Activated CD8-positive, alpha-beta memory T cell treated with anti-CD3 and anti-CD28 coated beads, Interleukin-2, amount 50 U/mL, for 24 hours (primary cell): ENCODE measurements around the gene PRR4.

ENCODE experiments used
- DNase-seq: peaks from one replicate; pipeline ENCODE4 v3.0.0-alpha.2; 2020; ENCODE audit errors: extremely low read depth

The PRR4 gene, protein sequence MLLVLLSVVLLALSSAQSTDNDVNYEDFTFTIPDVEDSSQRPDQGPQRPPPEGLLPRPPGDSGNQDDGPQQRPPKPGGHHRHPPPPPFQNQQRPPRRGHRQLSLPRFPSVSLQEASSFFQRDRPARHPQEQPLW

DNA sequence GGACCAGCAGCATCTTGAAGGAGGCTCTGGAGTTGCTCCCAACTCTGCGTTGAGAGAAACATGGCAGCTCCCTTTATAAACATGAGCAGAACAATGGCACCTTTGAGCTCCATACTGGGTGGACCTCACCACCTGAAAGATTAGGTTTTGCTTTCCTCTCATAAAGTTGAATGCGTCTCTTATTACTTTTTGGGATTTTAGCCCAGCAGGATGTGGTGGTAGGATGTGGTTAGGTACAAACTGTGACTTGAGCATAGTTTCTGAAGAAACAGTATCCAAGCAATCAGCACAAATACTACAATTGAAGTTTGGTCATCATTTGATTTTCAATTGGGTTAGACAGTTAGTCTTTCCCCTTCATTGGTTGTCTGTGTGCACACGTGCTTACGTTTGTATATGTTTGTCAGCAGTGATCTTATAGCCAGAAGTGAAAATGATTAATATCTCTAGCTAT, at the start of gene PRR4:
TSS of gene PRR4 (minus strand) at position 51 of the 454 bp plus-strand sequence. CDS start at position 13, 38 bp downstream.
- no peak for DNase-seq

DNA sequence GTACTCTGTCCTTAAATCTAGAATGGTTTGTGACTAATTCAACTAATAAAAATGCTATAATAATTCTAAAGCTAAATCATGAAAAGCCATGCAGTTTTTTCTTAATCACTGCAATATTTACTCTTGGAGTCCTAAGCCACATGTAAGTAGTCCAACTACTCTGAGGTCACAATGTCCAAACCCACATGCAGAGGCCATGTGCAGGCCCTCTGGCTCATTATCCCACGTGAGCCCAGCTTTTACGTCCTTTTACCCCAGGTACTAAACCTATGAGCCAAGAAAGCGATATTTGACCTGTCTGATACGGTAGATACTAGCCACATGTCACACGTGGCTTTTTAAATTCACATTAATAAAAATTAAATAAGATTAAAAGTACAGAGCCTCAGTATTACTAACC, 47.6 kb upstream of the PRR4 start:
- DNase-seq: no peak

DNA sequence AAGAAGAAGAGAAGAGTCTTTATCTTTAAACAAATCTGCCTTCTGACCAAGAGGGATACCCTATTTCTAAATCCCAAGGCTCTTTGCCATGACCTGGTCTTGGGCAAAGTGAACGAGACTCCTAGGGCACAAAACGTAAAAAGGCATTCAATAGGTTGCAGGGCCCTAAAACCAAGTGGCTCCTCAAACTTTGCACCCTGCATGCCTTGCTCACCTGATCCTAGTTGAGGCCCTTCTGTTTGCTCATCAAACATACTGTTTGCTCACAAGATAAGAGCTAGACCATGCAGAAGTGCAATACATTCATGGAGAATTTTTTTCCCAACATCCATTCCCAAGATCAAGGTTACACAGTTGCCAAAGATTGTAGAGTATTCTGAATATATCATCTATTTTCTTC, 42.7 kb upstream of the PRR4 start:
- no peak for DNase-seq

DNA sequence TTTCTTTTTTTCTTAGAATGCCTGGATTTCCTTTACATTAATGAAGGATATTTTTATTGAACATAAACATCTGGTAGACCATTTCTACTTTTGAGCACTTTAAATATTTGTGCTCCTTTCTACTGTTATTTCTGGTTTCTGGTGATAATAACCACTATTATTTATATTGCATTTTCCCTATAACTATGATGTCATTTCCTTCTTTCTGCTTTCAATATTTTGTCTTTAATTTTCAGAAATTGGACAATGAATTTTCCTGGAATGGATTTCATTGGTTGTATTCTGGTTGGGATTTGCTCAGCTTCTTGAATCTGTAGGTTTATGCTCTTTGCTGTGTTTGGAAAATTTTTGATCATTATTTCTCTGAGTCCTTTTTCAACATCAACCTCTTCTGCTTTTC, 40.0 kb upstream of the PRR4 start:
- DNase-seq: no peak

DNA sequence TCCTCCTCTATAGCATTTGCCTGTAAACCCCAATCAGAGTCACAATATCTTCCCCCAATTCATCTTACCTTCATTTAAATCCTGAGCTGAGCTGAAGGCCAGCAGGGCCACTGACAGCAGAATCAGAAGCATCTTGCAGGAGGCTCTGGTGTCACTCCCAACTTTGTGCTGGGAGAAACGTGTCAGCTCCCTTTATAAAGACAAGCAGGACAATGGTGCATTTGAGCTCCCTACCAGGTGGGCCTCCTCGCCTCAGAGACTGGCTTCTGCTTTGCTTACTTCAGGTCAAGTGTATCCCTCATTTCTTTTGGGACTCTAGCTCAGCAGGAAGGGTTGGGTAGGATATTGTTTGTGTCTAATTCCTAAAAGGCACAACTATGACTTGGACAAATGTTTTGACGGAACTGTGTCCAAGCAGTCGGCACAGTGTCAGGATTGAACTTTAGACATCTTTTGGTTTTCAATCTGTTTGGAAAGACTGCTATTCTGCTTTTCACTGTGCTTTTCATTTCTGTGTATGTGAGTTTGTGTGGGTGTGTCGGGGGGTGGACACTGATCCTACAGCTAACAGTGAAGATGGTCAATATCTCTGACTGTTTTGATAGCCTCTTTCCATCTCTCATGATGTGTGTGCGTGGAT, 34.9 kb upstream of the PRR4 start, which contains the start of gene PRH1:
TSS of gene PRH1 (minus strand) at position 170 of the 640 bp plus-strand sequence. CDS start at position 132, 38 bp downstream.
- DNase-seq: no peak

DNA sequence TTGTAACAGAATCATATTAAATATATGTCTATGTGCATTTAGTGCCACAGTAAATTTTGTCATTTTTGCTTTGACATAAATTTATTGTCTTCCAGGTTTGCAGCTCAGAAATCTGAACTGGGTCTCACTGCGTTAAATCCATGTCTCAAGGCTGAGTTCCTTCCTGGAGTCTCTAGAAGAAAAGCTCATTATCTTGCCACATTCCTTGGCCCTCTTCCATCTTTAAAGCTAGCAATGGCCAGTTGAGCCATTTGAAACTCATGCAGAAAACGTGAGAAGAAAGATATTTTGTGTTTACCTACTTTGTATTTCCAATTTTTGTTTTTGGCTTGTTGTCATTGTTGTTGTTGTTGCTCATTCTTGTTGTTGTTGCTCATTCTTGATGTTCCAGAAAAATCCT, 24.1 kb upstream of the PRR4 start:
- no peak for DNase-seq

DNA sequence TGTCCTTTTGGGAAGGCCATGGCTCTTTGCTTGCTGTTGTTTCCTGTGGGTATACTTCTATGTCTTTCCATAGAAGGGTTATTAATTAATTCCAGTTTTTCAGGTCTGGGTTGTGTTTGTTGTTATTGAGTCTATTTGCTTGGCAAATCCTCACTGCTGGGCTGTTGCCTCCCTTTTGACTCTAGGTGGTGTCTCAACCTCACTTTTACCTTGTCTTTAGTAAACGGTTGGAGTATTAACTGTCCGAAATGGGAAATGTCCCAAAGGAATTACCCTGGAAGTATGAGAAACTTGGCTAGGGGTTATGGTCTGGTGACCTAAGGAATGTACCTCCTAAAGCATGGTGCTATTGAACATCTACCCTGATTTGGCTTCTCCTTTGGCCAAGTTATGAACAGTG, 18.1 kb upstream of the PRR4 start:
- DNase-seq: no peak

DNA sequence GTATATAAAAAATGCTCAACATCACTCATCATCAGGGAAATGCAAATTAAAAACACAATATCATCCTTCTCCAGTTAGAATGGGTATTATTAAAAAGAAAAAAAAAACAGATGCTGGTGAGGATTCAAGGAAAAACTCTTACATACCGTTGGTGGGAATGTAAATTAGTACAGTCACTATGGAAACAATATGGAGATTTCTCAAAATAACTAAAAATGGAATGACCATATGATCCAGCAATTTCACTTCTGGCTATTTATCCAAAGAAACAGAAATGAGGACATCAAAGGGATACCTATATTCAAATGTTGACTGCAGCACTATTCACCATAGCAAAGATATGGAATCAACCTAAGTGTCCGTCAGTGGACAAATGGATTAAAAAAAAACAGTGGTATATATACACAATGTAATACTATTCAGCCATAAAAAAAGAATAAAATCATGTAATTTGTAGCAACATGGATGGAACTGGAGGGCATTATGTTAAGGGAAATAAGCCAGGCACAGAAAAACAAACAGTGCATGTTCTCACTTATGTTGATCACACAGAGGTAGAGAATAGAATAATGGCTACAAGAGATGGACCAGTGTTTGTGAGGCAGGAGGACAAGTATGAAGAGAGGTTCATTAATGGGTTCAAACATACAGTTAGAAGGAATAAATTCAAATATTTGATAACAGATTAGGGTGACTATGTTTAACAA, 14.4 kb upstream of the PRR4 start:
- no peak for DNase-seq

DNA sequence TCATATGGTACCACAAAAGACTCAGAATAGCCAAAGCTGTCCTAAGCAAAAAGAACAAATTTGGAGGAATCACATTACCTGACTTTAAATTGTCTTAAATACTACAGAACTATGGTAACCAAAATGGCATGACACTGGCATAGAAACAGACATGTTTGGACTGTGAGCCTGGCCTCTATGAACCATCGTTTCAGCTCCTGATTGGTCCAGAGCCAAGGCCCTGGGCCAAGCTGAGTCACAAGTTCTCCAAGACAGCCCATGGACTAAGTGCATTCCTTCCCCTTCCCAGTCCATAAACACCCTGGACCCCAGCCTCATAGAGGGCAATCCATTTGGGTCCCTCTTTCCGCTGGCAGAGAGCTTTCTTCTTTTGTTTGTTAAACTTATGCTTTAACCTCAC, 12.1 kb upstream of the PRR4 start:
- no peak for DNase-seq

DNA sequence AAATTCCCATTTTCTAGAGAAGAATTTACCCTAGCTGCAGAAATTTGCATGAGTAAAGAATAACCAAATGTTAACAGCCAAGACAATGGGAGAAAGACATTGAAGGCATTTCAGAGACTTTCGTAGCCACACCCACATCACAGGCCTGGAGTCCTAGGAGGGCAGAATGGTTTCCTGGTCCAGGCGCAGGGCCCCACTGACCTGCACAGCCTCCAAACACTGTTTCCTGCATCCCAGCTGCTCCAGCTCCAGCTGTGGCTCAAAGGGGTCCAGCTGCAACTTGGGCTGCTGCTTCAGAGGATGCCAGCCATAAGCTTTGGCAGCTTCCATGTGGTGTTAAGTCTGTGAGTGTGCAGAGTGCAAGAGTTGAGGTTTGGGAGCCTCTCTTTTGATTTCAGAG, 6.5 kb upstream of the PRR4 start:
- no peak for DNase-seq

DNA sequence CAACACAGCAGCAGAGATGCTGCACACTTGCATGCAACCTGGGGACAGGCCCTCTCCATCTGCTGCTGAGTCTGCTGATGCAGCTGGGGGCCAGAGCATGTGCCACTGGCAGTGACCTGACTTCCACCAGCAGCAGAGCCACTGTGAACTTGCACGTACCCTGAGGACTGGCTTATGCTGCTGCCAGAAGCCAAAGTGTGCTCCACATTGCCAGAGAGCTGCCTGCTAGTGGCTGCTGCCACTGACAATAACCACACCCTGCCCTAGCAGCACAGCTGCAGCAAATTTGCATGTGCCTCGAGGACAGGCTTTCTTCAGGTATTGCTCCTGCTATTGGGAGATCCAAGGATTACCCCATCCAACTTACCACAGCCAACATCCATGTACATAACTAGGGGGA, 4.5 kb upstream of the PRR4 start:
- DNase-seq: no peak

DNA sequence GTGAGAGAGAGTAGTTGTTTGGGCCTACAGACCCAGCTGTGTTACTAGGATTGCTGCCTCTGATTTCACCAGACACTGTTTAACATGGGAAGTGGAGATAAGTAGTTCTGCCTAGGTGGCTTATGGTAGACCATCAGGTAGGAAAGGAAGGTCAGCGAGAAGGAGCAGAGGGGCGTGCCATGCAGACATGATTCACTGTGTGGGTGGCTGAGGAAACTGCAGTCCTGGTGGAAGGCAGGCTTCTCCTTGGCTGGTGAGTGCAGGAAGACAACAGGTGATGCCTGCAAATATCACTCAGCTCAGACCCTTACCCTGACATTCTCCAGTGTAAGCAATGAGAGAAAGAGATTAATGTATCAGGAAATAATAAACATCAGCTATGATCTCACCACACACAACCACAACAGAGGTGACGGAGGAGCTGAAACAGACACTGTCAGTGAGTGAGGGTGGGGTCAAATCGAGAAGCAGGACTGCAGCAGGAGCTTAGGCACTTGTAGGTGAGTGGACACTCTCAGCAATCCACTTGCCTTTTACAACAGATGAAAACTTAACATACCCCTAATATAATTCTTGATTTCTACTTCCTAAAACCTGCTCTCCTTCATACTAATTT, 2.1 kb upstream of the PRR4 start:
- no peak for DNase-seq

DNA sequence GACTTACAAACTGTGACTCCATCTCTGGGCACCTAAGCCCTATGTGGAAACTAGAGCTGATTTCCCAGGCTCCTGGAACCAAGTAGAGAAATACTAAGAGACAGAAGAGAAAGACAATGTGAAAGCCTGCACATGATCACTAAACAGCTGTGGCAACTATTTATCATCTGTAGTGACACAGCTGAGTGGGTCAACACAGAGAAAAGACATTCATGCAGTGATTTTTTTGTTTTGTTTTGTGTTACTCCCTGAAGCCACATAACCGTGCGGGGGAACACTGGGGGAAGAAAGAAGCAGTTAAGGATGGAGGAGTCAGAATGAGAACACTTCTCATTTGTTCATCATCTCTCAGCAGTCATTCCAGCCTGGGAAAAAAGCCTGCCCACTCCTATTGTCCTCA, 1.5 kb downstream of the PRR4 start:
- no peak for DNase-seq

DNA sequence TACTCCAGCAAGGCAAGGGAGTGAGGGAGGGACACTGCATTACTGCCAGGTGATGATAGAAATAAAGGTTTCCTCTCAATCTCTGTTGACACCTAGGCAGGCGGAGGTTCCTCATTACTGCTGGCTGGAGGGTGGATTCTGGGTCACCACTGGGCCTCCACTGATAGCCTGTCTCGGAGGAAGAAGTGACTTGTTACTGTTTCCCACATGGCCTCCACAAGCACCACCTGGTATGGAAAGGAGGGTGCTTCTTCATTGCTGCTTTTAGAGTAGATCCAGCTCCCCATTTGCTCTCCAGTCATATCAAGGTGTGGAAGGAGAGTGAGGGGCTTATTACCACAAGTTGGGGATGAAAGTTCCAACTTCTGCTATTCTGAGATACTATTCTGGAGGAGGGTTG, 6.4 kb downstream of the PRR4 start:
- DNase-seq: no peak

DNA sequence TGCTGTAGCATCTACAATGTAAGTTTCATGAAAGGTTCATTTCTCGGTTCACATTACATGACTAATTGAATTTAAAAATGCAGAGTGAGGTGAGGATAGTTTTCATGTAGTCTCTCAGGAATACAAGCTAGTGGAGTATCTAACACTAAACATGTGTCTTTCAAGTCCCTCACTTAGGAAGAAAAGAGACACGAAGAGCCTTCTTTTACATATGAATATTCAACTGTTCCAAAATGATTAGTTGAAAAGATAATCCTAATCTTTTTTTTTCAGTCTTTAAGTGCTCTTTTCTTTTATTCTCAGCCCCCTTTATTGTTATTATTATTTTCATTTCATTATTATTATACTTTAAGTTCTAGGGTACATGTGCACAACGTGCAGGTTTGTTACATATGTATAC, 10.8 kb downstream of the PRR4 start:
- DNase-seq: no peak

DNA sequence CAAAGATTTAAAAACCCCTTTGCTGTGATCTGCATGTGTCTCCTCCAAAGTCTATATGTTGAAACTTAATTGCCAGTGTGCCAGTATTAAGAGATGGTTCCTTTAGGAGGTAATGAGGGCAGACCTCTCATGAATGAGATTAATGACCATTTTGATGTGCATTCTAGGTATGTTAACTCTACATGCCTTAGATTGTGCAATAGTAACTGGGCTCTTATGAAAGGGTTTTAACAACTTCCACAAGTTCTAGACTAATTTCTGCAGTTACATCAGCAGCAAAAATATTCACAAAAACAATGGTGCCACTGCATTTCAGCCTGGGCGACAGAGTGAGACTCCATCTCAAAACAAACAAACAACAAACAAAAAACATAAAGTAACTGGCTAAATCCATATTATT, 19.3 kb downstream of the PRR4 start:
- DNase-seq: no peak

DNA sequence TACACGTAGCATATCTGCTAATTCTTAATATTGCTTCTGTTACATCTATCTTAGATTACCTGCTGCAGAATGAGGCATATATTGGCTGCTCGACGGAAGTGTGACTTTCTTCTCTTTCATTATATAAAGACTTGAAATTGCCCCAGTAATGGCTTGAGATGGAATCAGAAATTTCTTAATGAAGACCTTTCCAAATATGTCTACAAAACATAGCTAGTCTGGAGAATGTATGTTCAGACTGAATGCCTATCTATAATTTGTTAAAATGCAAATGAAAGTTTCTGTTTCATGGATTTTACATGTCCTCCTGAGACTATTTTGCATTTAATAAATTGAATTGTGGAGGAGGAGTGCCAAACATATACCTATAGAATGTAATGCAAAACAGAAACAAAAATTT, 23.0 kb downstream of the PRR4 start, which contains the start of gene TAS2R10:
TSS of gene TAS2R10 (minus strand) at position 101 of the 400 bp plus-strand sequence. CDS start at position 12, 89 bp downstream.
- no peak for DNase-seq

DNA sequence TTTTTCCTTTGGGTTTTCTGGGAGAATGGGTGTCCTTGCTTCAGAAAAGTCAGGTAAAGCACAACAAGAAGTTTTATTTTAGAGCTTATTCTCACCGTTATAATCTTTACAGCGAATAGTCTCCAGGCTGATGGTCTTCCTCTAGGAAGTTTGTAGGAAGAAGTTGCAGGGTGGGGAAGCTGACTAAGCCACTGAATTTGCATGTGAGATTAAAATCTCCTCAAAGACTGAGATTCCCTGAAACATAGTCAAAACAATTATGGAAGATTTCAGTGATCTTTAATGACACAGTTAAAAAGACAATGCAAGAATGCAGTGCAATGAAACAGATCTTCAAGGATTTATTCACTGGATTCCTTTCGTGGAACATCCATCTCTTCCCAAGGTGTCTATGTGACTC, 24.3 kb downstream of the PRR4 start:
- DNase-seq: no peak

DNA sequence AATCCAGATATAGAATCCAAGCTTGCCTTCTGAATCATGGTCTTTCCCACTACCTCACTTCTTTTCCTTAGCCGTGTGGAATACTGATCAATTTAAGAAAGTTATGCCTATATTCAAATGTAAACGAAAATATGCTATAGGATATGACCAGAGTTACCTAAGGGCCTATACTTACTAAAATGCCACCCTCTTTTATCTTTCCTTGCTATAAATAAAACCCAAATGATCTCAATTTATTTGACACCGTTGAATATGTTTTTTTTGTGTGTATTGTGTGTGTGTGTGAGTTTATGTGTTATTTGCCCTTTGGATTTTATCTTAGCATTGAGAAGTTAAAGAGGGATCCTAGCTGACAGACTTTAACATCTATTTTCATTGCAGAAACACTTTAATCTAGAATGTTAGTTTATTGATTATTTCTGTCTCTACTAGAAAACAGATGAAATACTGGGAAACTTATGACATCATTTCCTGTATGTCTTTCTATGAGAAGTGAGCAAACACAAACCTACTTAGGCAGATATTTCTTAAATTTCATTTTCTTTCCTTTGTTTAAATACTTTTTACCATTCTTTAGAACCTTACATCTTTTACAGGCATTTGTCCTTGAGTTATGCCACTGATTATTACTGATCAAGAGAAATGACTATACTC, 37.3 kb downstream of the PRR4 start:
- no peak for DNase-seq

DNA sequence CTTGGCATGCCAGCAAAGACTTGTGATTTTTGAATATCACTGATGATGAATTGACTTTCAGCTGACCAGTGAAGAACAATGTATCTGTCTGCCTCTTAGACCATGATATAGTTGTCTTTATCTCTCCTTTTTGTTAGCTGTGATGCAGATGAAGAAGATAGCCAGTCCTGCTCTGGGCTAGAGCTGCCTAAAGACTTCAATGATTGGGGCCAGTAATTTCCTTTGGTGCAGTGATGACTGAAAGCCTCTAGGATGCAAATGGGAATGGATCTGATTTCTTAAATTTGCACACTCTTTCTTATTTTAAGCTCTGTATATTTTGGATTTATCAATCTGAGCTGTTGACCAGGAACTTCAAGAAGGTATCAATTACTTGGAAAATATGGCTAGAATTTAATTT, 39.2 kb downstream of the PRR4 start, which contains the start of gene TAS2R9:
TSS of gene TAS2R9 (minus strand) at position 101 of the 400 bp plus-strand sequence. CDS start at position 8, 93 bp downstream.
- DNase-seq: no peak

DNA sequence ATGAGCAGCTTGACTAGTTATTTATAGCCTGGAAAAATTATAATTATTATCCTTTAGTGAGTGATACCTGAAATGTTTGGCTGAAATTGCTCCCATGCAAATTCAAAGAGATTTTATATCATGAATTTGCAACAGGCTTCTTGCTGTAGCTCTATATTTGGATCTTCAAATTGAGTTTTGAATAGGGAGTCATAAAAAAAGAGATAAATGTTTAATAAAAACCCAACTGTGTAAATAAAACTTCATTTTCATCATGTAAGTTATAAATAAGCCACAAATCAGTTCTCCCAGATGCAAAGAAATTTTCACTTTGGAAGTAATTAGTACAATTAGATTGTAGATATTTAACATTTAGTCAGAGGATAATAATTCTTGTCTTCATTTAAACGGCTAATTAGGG, 42.1 kb downstream of the PRR4 start, which contains the start of gene TAS2R8:
TSS of gene TAS2R8 (minus strand) at position 101 of the 400 bp plus-strand sequence. CDS start 306 bp downstream, outside the sequence.
- no peak for DNase-seq

DNA sequence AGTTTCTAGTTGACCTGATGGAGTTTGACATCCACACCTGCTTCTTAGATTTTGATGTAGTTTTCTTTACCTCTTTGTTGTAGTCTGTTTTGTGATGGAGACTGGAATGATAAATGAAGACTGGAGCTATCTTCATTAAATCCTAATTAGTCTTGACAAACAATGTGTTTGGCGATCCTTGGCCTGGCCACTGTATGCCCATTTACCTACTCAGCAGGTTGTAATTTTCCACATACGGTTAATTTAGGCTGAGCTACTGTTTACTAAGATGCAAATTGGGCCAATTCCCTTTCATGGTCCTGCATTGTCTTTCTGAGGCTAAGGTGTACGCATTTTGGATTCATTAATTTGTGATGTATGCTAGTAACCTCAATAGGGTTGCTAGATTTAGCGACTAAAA, 46.7 kb downstream of the PRR4 start, which contains the start of gene TAS2R7:
TSS of gene TAS2R7 (minus strand) at position 41 of the 400 bp plus-strand sequence. CDS start 57 bp downstream, outside the sequence.
- DNase-seq: no peak
